Gastrocnemius medialis (tissue), 4 donors: Measurements from ENCODE around the gene SLC17A1. TPM values are rescaled to one million over a fixed set of nuclear protein-coding genes. Genes with fewer than 3 reads are reported as not detected.

Source experiments
- total RNA-seq, 4 donors: library from RNA; depleted of rRNA; stranded (reverse); fragments of >200 nt; gene quantifications; one replicate each; pipeline versions ENCODE4 v1.1.0 to v1.2.3, GENCODE V29; 2016

The SLC17A1 gene
- total RNA-seq, 4 donors from 2014 or later = not detected

Other genes starting within 250 kb of the SLC17A1 start
- gene SCGN, start 179.8 kb downstream of the SLC17A1 start, total RNA-seq = not detected
- under 1 TPM in 1 of 4 donors, not detected in 3; 0.12 TPM for gene SLC17A4, start 77.3 kb downstream of the SLC17A1 start, total RNA-seq
- under 1 TPM in 1 of 4 donors, not detected in 3; 0.22 TPM for gene SLC17A3, start 42.2 kb upstream of the SLC17A1 start, total RNA-seq
- under 1 TPM in 1 of 4 donors, not detected in 3; 0.11 TPM for gene SLC17A2, start 98.6 kb upstream of the SLC17A1 start, total RNA-seq
- gene TRIM38, start 130.8 kb upstream of the SLC17A1 start, total RNA-seq = 1 to 10 TPM; 2.2 to 6.7 (median 4.6) TPM